Calu3 (cell line): ENCODE measurements around the gene LRBA. TPM values are rescaled to one million over a fixed set of nuclear protein-coding genes. Genes with fewer than 3 reads are reported as not detected.

Source experiments
- BruUV-seq: library from RNA; stranded (reverse); fragments of 400-500 nt; replicated peaks from 2 replicates; lab custom pipeline; 2021; lab: Mats Ljungman, UMichigan
- CTCF ChIA-PET: fragments of 300-600 bp; sonication (Branson Sonifier 250); formaldehyde crosslinking; loops from one replicate; lab custom pipeline; 2022; ENCODE audit warnings: antibody characterized with exemption; lab: Charles Lee
- DNase-seq: peaks from one replicate; pipeline ENCODE4 v3.0.0; 2022
- H3K27ac Mint-ChIP-seq: one replicate; pipeline ENCODE4 v1.8.0; 2022; ENCODE audit warnings: mixed read lengths; ENCODE audit not compliant: unreplicated experiment
- H3K27me3 Mint-ChIP-seq: one replicate; pipeline ENCODE4 v1.8.0; 2022; ENCODE audit warnings: mixed read lengths; ENCODE audit not compliant: unreplicated experiment
- H3K36me3 Mint-ChIP-seq: one replicate; pipeline ENCODE4 v1.8.0; 2022; ENCODE audit warnings: mild to moderate bottlenecking, moderate library complexity, mixed read lengths; ENCODE audit not compliant: insufficient read depth, unreplicated experiment
- H3K4me1 Mint-ChIP-seq: one replicate; pipeline ENCODE4 v1.8.0; 2022; ENCODE audit warnings: mild to moderate bottlenecking, low read depth, mixed read lengths; ENCODE audit not compliant: unreplicated experiment
- H3K4me3 Mint-ChIP-seq: one replicate; pipeline ENCODE4 v1.8.0; 2022; ENCODE audit warnings: mild to moderate bottlenecking, low read depth, moderate library complexity, mixed read lengths; ENCODE audit not compliant: unreplicated experiment
- H3K9me3 Mint-ChIP-seq: one replicate; pipeline ENCODE4 v1.8.0; 2022; ENCODE audit warnings: low read depth, mixed read lengths; ENCODE audit not compliant: unreplicated experiment
- CTCF ChIP-seq: fragments of 200-600 bp; IDR thresholded peaks from one replicate; pipeline ENCODE4 v1.8.0; 2022; ENCODE audit warnings: antibody characterized with exemption; ENCODE audit not compliant: unreplicated experiment
- intact Hi-C: fragments of 100-400 bp; cut with micrococcal nuclease; formaldehyde crosslinking; loops from one replicate; pipeline ENCODE4 v1.10.0; 2022; ENCODE audit not compliant: unreplicated experiment
- total RNA-seq: library from RNA; stranded (reverse); gene quantifications from 2 replicates; pipeline ENCODE4 v1.2.3, GENCODE V29; 2022

LRBA gene
- total RNA-seq, 1 experiment from 2014 or later: 49.0 TPM

GRCh38 chr4:150906987-150907633 is 108.0 kb downstream of the LRBA start:
- no peak for TF ChIP-seq CTCF

GRCh38 chr4:150904671-150905070 is 110.4 kb downstream of the LRBA start:
- no peak for TF ChIP-seq CTCF
- Mint-ChIP-seq H3K27ac (no peak overlapping the region), H3K36me3 (peaks cover 22% of the 10 kb centered on the region), H3K9me3 (no peaks in the 10 kb centered on the region), H3K4me1 (no peaks in the 10 kb centered on the region), H3K4me3 (no peak overlapping the region), H3K27me3 (no peaks in the 10 kb centered on the region)
- CTCF ChIA-PET: no interaction called here
- intact Hi-C loops: no loop called here
- DNase-seq: no peak
- no TSS peak for BruUV-seq

More at GRCh38 chr4:150906987-150907633, 108.0 kb downstream of the LRBA start:
- H3K4me3 Mint-ChIP-seq: no peak overlapping the region
- H3K36me3 Mint-ChIP-seq: peaks cover 33% of the 10 kb centered on the region
- DNase-seq: no peak
- BruUV-seq: no TSS peak
- CTCF ChIA-PET: no interaction called here
- H3K27me3 Mint-ChIP-seq: no peaks in the 10 kb centered on the region
- no peaks in the 10 kb centered on the region for H3K9me3 Mint-ChIP-seq
- no peak overlapping the region for H3K27ac Mint-ChIP-seq
- intact Hi-C loops: no loop called here
- no peaks in the 10 kb centered on the region for H3K4me1 Mint-ChIP-seq

- intact Hi-C loops: no loop called here
- no peak overlapping the region for H3K27ac Mint-ChIP-seq
- no TSS peak for BruUV-seq
- peaks cover 21% of the 10 kb centered on the region for H3K36me3 Mint-ChIP-seq
- H3K4me3 Mint-ChIP-seq: no peak overlapping the region
- no peak for TF ChIP-seq CTCF
- CTCF ChIA-PET: no interaction called here
- no peaks in the 10 kb centered on the region for H3K4me1 Mint-ChIP-seq
- no peaks in the 10 kb centered on the region for H3K27me3 Mint-ChIP-seq
- no peaks in the 10 kb centered on the region for H3K9me3 Mint-ChIP-seq
- no peak for DNase-seq
These were observed 111.5 kb downstream of the LRBA start for GRCh38 chr4:150903603-150904002.

- TF ChIP-seq CTCF: no peak
- Mint-ChIP-seq H3K9me3 (no peaks in the 10 kb centered on the region), H3K27ac (no peak overlapping the region), H3K27me3 (no peaks in the 10 kb centered on the region), H3K4me1 (no peaks in the 10 kb centered on the region), H3K4me3 (no peak overlapping the region), H3K36me3 (peaks cover 10% of the 10 kb centered on the region)
- no peak for DNase-seq
- CTCF ChIA-PET: no interaction called here
- intact Hi-C loops: no loop called here
- no TSS peak for BruUV-seq
These were observed 118.6 kb downstream of the LRBA start for GRCh38 chr4:150896497-150896896.
